ENCODE results near the gene MAN2B1. TPM values are rescaled to one million over a fixed set of nuclear protein-coding genes. Genes with fewer than 3 reads are reported as not detected.
A peak's percentile ranks its signal among the peaks of the same experiment; 100 is the strongest.

The MAN2B1 gene
- total and polyA plus RNA-seq, 11 donors, result 16.0 to 135 (median 29.0) TPM

- intact Hi-C loops (cut with DNase I), result no loop called here
- no peak overlapping the region for H3K4me3 ChIP-seq
- TF ChIP-seq POLR2A (IDR thresholded peaks at IDR 0.05), result no peak
- TF ChIP-seq CTCF (IDR thresholded peaks at IDR 0.05), result no peak
- no peak for ATAC-seq
- H3K4me1 ChIP-seq, result no peaks in the 10 kb centered on the region
- no peak overlapping the region for H3K27ac ChIP-seq
- 94 to 97% (median 97%) methylated on average over 8 of the region's 8 CpGs for WGBS, 4 donors
- no peaks in the 10 kb centered on the region for H3K9me3 ChIP-seq
- peaks cover 0 to 86% (median 47%) of the 10 kb centered on the region in 9 donors for H3K36me3 ChIP-seq
- no peaks in the 10 kb centered on the region for H3K27me3 ChIP-seq
- DNase-seq, result no peak
Measured at GRCh38 chr19:12655546-12655945, 11.0 kb downstream of the MAN2B1 start.

GRCh38 chr19:12652219-12652618 is 14.3 kb downstream of the MAN2B1 start:
- WGBS, 4 donors, result 93 to 96% (median 95%) methylated on average over 5 to 6 of the region's 6 CpGs
- no peaks in the 10 kb centered on the region for H3K9me3 ChIP-seq
- no peak overlapping the region for H3K27ac ChIP-seq
- intact Hi-C loops (cut with DNase I), result no loop called here
- TF ChIP-seq CTCF (IDR thresholded peaks at IDR 0.05) (no peak), POLR2A (IDR thresholded peaks at IDR 0.05) (no peak)
- no peaks in the 10 kb centered on the region for H3K27me3 ChIP-seq
- H3K4me3 ChIP-seq, result no peak overlapping the region
- DNase-seq (no peak), ATAC-seq (no peak)
- peaks cover 3 to 18% (median 10%) of the 10 kb centered on the region in 12 donors for H3K4me1 ChIP-seq
- peaks cover 0 to 54% (median 27%) of the 10 kb centered on the region in 9 donors for H3K36me3 ChIP-seq

GRCh38 chr19:12649941-12650340 is 16.6 kb downstream of the MAN2B1 start:
- Histone ChIP-seq H3K27me3 (no peaks in the 10 kb centered on the region), H3K4me3 (no peak overlapping the region), H3K27ac (no peak overlapping the region), H3K4me1 (peaks cover 3 to 18% (median 10%) of the 10 kb centered on the region in 12 donors), H3K36me3 (peaks cover 0 to 32% (median 9%) of the 10 kb centered on the region in 9 donors), H3K9me3 (no peaks in the 10 kb centered on the region)
- WGBS, 4 donors, result 96 to 98% (median 96%) methylated on average over 10 of the region's 10 CpGs
- TF ChIP-seq CTCF (IDR thresholded peaks at IDR 0.05), result no peak
- no peak for TF ChIP-seq POLR2A (IDR thresholded peaks at IDR 0.05)
- DNase-seq, result no peak
- ATAC-seq, result no peak
- intact Hi-C loops (cut with DNase I), result no loop called here

- H3K36me3 ChIP-seq, result peaks cover 0 to 23% (median 0%) of the 10 kb centered on the region in 9 donors
- H3K4me1 ChIP-seq, result peaks cover 3 to 18% (median 10%) of the 10 kb centered on the region in 12 donors
- DNase-seq, result no peak
- H3K27ac ChIP-seq, result no peak overlapping the region
- H3K27me3 ChIP-seq, result no peaks in the 10 kb centered on the region
- ATAC-seq, result peak in 3 of 4 donors; percentile 49 to 59 (median 57)
- WGBS, 4 donors, result 10 to 18% (median 15%) methylated on average over 15 to 29 of the region's 29 CpGs
- H3K4me3 ChIP-seq, result peak overlapping the region in 11 of 12 donors; percentile 5 to 44 (median 37)
- intact Hi-C loops (cut with DNase I), result no loop called here
- TF ChIP-seq POLR2A (IDR thresholded peaks at IDR 0.05) (no peak), CTCF (IDR thresholded peaks at IDR 0.05) (peak in 9 of 12 donors; percentile 13 to 47 (median 20))
- H3K9me3 ChIP-seq, result no peaks in the 10 kb centered on the region
Measured at GRCh38 chr19:12648088-12648487, 18.5 kb downstream of the MAN2B1 start.
